SJCRH30 (cell line): ENCODE results near the gene IGFBP3. TPM values are rescaled to one million over a fixed set of nuclear protein-coding genes. Genes with fewer than 3 reads are reported as not detected.

Source experiments
- DNase-seq, 2 experiments: peaks; one replicate each; pipeline ENCODE4 v3.0.0-alpha.2; 2015 to 2020
- H3K27ac ChIP-seq: fragments of 250-450 bp; sonication (Bioruptor Pico); 2 replicates; pipeline ENCODE4 v1.5.1; 2020; ENCODE audit warnings: mild to moderate bottlenecking, moderate library complexity
- H3K27me3 ChIP-seq: fragments of 250-450 bp; sonication (Bioruptor Pico); 2 replicates; pipeline ENCODE4 v1.5.1; 2020; ENCODE audit warnings: mild to moderate bottlenecking, moderate library complexity
- H3K36me3 ChIP-seq: fragments of 250-450 bp; sonication (Bioruptor Pico); 2 replicates; pipeline ENCODE4 v1.5.1; 2020; ENCODE audit warnings: mild to moderate bottlenecking, moderate library complexity
- H3K4me1 ChIP-seq: fragments of 250-450 bp; sonication (Bioruptor Pico); 2 replicates; pipeline ENCODE4 v1.5.1; 2020; ENCODE audit warnings: mild to moderate bottlenecking, moderate library complexity
- H3K4me3 ChIP-seq: fragments of 250-450 bp; sonication (Bioruptor Pico); 2 replicates; pipeline ENCODE4 v1.5.1; 2020; ENCODE audit warnings: mild to moderate bottlenecking, moderate library complexity
- H3K9me3 ChIP-seq: fragments of 250-450 bp; sonication (Bioruptor Pico); replicated peaks from 2 replicates; pipeline ENCODE4 v1.5.1; 2020; ENCODE audit warnings: mild to moderate bottlenecking, moderate library complexity
- total RNA-seq: library from RNA; depleted of rRNA; stranded (reverse); fragments of >200 nt; shearing (Covaris generic); gene quantifications from 2 replicates; pipeline ENCODE4 v1.2.3, GENCODE V29; 2014

IGFBP3 gene
- total RNA-seq, 1 experiment from 2014 or later, result not detected

DNA sequence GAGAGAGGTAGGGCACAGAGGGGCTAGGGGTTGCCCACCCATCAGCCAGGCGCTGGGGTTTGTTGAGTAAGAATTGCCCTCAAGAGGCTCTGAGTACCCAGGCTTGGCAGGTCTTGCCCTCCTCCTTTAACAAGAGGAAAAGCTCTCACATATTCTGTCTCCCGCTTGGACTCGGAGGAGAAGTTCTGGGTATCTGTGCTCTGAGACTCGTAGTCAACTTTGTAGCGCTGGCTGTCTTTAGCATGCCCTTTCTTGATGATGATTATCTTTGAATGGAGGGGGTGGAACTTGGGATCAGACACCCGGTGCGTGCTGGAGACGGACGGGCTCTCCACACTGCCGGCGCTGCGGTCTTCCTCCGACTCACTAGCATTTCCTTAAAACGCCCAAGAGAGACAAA, 4.0 kb downstream of the IGFBP3 start:
- Histone ChIP-seq H3K4me1 (no peaks in the 10 kb centered on the region), H3K9me3 (no peaks in the 10 kb centered on the region), H3K27me3 (no peaks in the 10 kb centered on the region), H3K4me3 (no peak overlapping the region), H3K27ac (no peak overlapping the region), H3K36me3 (no peaks in the 10 kb centered on the region)
- DNase-seq, result no peak

- no peaks in the 10 kb centered on the region for H3K4me1 ChIP-seq
- no peaks in the 10 kb centered on the region for H3K36me3 ChIP-seq
- H3K27me3 ChIP-seq, result no peaks in the 10 kb centered on the region
- no peaks in the 10 kb centered on the region for H3K9me3 ChIP-seq
- H3K27ac ChIP-seq, result no peak overlapping the region
- no peak overlapping the region for H3K4me3 ChIP-seq
- no peak for DNase-seq
These were observed 5.5 kb downstream of the IGFBP3 start for GRCh38 chr7:45915606-45916005.

DNA sequence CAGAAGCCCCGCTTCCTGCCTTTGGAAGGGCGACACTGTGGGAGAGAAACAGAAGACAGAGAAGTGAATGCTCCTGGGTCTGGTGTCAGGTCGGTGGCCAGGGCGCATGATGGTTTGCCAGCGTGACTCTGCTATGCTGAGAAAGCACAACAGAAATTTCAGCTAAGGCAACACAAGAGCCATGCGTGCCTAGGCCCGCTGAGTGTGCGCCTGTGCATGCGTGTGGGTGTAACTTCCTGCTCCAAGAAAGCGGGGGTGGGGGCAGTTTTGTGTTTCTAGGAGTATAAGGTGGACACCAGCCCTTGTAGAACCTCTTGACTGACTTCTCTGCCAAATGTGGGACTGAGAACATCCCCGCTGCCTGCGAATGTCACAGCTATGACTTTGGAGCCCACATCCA, 6.2 kb downstream of the IGFBP3 start:
- no peak for DNase-seq
- no peak overlapping the region for H3K27ac ChIP-seq
- no peaks in the 10 kb centered on the region for H3K9me3 ChIP-seq
- no peaks in the 10 kb centered on the region for H3K36me3 ChIP-seq
- no peaks in the 10 kb centered on the region for H3K4me1 ChIP-seq
- H3K4me3 ChIP-seq, result no peak overlapping the region
- H3K27me3 ChIP-seq, result no peaks in the 10 kb centered on the region

DNA sequence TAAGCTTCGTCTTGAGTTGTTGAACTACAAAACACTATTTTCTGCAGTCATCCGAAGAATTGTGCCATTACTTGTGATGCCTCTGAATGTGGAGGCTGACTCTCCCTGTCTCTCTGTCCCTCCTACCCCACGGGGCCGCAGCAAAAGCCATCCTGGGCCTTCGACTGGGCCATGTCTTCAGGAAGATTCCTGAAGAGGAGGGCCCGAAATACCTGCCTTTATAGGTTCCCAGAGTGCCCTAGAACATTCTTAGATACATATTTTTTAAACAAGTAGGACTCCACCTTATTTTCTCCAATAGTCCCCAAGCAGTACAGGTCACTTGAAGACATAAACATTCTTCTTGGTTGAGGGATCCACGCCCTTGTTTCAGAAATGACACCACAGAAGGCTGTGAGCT, 8.1 kb downstream of the IGFBP3 start:
- Histone ChIP-seq H3K27me3 (no peaks in the 10 kb centered on the region), H3K9me3 (no peaks in the 10 kb centered on the region), H3K36me3 (no peaks in the 10 kb centered on the region), H3K27ac (no peak overlapping the region), H3K4me1 (no peaks in the 10 kb centered on the region), H3K4me3 (no peak overlapping the region)
- no peak for DNase-seq

- Histone ChIP-seq H3K27me3 (no peaks in the 10 kb centered on the region), H3K27ac (no peak overlapping the region), H3K4me3 (no peak overlapping the region), H3K36me3 (no peaks in the 10 kb centered on the region), H3K9me3 (no peaks in the 10 kb centered on the region), H3K4me1 (no peaks in the 10 kb centered on the region)
- no peak for DNase-seq
These were observed 9.8 kb downstream of the IGFBP3 start for GRCh38 chr7:45911311-45911710.

DNA sequence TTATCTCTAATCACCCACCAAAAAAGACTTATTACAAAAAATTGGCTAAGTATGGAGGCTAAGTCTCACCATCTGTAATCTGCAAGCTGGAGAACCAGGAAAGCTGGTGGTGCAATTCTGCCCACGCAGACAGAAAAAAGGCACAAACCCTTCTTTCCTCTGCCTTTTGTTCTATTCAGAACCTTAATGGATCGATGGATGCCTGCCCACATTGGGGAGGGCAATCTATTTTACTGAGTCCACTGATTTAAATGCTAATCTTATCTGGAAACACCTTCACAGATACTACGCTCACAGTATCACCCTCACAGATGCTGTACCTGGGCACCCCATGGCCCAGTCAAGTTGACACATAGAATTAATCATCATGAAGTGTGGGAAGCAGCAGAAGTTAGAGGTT, 10.2 kb downstream of the IGFBP3 start:
- H3K4me1 ChIP-seq, result no peaks in the 10 kb centered on the region
- H3K27ac ChIP-seq, result no peak overlapping the region
- DNase-seq, result no peak
- no peak overlapping the region for H3K4me3 ChIP-seq
- no peaks in the 10 kb centered on the region for H3K9me3 ChIP-seq
- H3K36me3 ChIP-seq, result no peaks in the 10 kb centered on the region
- H3K27me3 ChIP-seq, result no peaks in the 10 kb centered on the region

DNA sequence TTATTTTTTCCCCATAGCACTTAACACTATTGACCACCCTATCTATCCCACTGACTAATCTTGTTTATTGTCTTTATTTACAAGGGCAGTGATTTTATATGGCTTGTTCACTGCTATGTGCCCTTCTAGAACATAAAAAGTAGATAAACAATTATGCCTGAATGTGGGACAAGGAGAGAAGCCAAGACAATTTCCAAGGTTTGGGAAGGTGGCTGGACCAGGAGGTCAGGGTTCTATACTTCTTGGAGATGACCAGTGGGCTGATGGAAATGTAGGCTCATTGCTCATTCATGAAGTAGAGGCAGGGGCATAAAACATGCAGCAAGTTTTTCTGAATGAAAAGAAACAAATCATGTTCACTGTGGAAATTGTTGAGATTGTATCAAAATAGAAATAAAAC, 11.5 kb downstream of the IGFBP3 start:
- no peak overlapping the region for H3K4me3 ChIP-seq
- no peaks in the 10 kb centered on the region for H3K4me1 ChIP-seq
- no peak for DNase-seq
- no peaks in the 10 kb centered on the region for H3K27me3 ChIP-seq
- H3K36me3 ChIP-seq, result no peaks in the 10 kb centered on the region
- no peaks in the 10 kb centered on the region for H3K9me3 ChIP-seq
- H3K27ac ChIP-seq, result no peak overlapping the region

DNA sequence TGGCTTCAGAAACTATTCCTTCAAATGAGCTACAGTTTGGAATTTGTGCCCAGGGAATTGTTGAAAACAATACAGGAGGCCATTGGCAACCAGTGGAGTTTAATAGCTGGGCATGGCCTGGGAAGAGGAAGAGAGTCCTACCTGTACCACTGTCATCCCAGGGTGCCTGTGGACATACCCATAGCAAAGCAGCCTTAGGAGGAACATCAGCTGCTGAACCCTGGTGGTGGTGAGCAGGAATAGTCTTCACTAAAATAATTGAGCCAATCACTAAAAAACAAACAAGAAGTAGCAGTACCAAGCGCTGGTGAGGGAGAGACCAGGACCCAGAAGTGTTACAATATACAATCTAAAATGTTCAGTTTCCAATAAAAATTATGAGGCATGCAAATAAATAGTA, 18.3 kb downstream of the IGFBP3 start:
- no peaks in the 10 kb centered on the region for H3K36me3 ChIP-seq
- DNase-seq, result no peak
- H3K4me3 ChIP-seq, result no peak overlapping the region
- no peaks in the 10 kb centered on the region for H3K27me3 ChIP-seq
- H3K27ac ChIP-seq, result no peak overlapping the region
- H3K9me3 ChIP-seq, result no peaks in the 10 kb centered on the region
- H3K4me1 ChIP-seq, result no peaks in the 10 kb centered on the region

DNA sequence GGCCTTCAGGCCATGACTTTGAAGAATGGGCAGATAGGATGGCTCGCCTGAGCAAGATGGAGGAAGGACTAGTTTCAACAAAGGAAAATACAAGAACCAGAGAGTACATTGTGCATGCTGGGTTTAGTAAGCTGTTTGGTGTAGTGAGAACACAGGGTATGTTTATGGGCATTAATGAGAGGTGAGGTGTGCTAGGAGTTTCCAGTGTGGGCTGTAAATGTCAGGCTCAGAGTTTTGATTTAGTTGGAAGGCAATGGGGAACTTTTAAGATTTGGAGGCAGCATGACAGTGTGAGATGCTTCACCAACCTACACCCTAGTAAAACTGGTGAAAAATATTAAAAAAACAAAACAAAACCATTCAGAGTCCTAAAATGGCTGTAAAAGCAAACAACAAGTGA, 19.5 kb downstream of the IGFBP3 start:
- H3K9me3 ChIP-seq, result no peaks in the 10 kb centered on the region
- no peak for DNase-seq
- no peak overlapping the region for H3K4me3 ChIP-seq
- no peaks in the 10 kb centered on the region for H3K36me3 ChIP-seq
- H3K4me1 ChIP-seq, result no peaks in the 10 kb centered on the region
- no peak overlapping the region for H3K27ac ChIP-seq
- no peaks in the 10 kb centered on the region for H3K27me3 ChIP-seq

GRCh38 chr7:45898222-45898621, 22.9 kb downstream of the IGFBP3 start:
- DNase-seq, result no peak
- no peaks in the 10 kb centered on the region for H3K27me3 ChIP-seq
- H3K36me3 ChIP-seq, result no peaks in the 10 kb centered on the region
- H3K9me3 ChIP-seq, result no peaks in the 10 kb centered on the region
- H3K27ac ChIP-seq, result no peak overlapping the region
- H3K4me1 ChIP-seq, result no peaks in the 10 kb centered on the region
- H3K4me3 ChIP-seq, result no peak overlapping the region

GRCh38 chr7:45897042-45897690, 23.9 kb downstream of the IGFBP3 start:
- no peak overlapping the region for H3K4me3 ChIP-seq
- no peaks in the 10 kb centered on the region for H3K9me3 ChIP-seq
- no peak overlapping the region for H3K27ac ChIP-seq
- no peaks in the 10 kb centered on the region for H3K36me3 ChIP-seq
- H3K4me1 ChIP-seq, result no peaks in the 10 kb centered on the region
- DNase-seq, result peak; percentile 20 to 25
- no peaks in the 10 kb centered on the region for H3K27me3 ChIP-seq

DNA sequence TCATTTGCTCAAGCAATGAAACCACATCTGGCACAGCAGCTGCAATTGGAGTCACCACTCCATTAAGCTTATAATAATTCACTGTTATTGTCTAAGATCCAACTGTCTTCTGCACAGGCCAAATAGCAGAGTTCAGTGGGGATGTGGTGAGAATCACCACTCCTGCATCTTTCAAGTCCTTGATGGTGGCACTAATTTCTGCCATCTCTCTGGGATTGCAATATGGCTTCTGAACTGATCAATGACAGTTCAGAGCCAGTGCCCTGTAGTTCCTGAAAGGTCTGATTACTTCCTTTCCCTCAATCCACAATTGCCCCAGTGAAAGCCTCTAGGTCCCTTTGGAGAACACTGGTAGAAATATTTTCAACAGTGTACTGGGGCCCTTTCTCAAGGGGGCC, 26.4 kb downstream of the IGFBP3 start:
- H3K27me3 ChIP-seq, result peaks cover 6% of the 10 kb centered on the region; the same call in 1 of the 2 replicates
- H3K27ac ChIP-seq, result no peak overlapping the region
- H3K4me3 ChIP-seq, result no peak overlapping the region
- no peak for DNase-seq
- H3K4me1 ChIP-seq, result no peaks in the 10 kb centered on the region
- H3K36me3 ChIP-seq, result no peaks in the 10 kb centered on the region
- no peaks in the 10 kb centered on the region for H3K9me3 ChIP-seq

DNA sequence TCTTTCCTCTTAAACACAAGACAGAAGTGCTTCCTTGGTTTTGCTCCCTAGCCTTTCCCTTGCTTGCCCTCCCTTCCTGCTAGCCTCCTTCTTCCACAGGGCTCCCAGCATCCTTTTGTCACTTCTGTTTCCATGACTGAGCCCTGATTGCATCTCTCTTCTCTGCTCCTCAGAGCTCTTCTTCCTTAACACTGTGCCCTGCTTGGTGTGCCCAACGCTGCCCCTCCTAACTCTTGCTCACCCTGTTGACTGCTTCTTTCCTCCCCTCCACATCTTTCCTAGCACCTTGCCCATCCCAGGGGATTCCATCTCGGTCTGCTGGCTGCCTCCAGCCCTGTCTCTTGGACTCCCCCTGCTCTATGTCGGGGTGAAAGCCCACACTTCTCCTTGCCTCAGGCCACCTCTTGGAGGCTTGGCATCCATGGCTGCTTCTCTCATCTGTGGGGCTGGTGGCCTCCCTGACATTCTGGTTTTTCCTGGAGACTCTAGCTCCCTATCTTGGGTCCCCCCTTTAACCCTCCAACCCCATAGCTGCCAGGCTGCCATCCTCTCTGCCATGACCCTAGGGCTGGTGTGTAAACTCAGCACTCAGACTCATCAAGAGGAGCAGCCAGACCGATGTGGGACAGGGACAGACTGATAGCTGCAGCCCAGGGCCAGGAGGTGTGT, 26.9 kb downstream of the IGFBP3 start:
- H3K4me3 ChIP-seq, result no peak overlapping the region
- DNase-seq, result no peak
- H3K27ac ChIP-seq, result no peak overlapping the region
- H3K27me3 ChIP-seq, result peaks cover 6% of the 10 kb centered on the region; the same call in 1 of the 2 replicates
- H3K36me3 ChIP-seq, result no peaks in the 10 kb centered on the region
- no peaks in the 10 kb centered on the region for H3K4me1 ChIP-seq
- H3K9me3 ChIP-seq, result no peaks in the 10 kb centered on the region

DNA sequence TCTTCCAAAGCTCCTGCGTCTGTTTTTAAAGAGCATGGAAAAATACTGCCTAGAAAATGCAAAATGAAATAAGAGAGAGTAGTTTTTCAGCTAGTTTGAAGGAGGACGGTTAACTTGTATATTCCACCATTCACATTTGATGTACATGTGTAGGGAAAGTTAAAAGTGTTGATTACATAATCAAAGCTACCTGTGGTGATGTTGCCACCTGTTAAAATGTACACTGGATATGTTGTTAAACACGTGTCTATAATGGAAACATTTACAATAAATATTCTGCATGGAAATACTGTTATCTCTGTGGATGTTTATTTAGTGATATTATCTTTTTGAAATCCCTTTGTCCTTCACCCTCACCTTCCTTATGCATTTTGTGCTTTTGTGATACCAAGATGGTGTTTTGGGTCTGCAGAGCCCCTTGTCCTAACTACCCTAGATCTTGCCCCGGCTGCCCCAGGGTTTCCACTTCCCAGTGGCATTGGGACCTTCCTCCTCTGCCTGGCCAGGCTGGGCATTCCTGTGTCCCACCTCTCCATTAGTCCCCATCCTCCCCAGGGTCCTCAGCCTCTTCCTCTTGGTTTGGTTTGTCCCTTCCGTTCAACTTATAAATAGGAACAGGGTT, 27.6 kb downstream of the IGFBP3 start:
- no peaks in the 10 kb centered on the region for H3K9me3 ChIP-seq
- no peaks in the 10 kb centered on the region for H3K36me3 ChIP-seq
- DNase-seq, result no peak
- no peak overlapping the region for H3K4me3 ChIP-seq
- no peak overlapping the region for H3K27ac ChIP-seq
- H3K27me3 ChIP-seq, result peaks cover 6% of the 10 kb centered on the region; the same call in 1 of the 2 replicates
- H3K4me1 ChIP-seq, result no peaks in the 10 kb centered on the region

- no peaks in the 10 kb centered on the region for H3K36me3 ChIP-seq
- H3K4me3 ChIP-seq, result no peak overlapping the region
- H3K4me1 ChIP-seq, result no peaks in the 10 kb centered on the region
- no peak for DNase-seq
- H3K27me3 ChIP-seq, result peaks cover 6% of the 10 kb centered on the region; the same call in 1 of the 2 replicates
- H3K9me3 ChIP-seq, result no peaks in the 10 kb centered on the region
- H3K27ac ChIP-seq, result no peak overlapping the region
These were observed 28.6 kb downstream of the IGFBP3 start for GRCh38 chr7:45892407-45893035.
